ENCODE results near the gene SARDH. TPM values are rescaled to one million over a fixed set of nuclear protein-coding genes. Genes with fewer than 3 reads are reported as not detected.
A peak's percentile ranks its signal among the peaks of the same experiment; 100 is the strongest.

SARDH gene
- total RNA-seq, 3 donors from 2014 or later: 0.16 to 2.0 (median 1.0) TPM

- Histone ChIP-seq H3K27me3 (no peaks in the 10 kb centered on the region), H3K4me1 (no peaks in the 10 kb centered on the region), H3K4me3 (no peak overlapping the region), H3K9me3 (no peaks in the 10 kb centered on the region), H3K36me3 (no peaks in the 10 kb centered on the region), H3K27ac (no peak overlapping the region)
- intact Hi-C loops (cut with DNase I; ENCODE audit: low total_unique reads): no loop called here
- DNase-seq (ENCODE audit: low spot score in 2 of 2): peak in 1 of 2 donors; percentile 34
- no peak for TF ChIP-seq POLR2AphosphoS5 (IDR thresholded peaks at IDR 0.05)
- TF ChIP-seq POLR2A (IDR thresholded peaks at IDR 0.05): no peak
- TF ChIP-seq, protein P1, sequence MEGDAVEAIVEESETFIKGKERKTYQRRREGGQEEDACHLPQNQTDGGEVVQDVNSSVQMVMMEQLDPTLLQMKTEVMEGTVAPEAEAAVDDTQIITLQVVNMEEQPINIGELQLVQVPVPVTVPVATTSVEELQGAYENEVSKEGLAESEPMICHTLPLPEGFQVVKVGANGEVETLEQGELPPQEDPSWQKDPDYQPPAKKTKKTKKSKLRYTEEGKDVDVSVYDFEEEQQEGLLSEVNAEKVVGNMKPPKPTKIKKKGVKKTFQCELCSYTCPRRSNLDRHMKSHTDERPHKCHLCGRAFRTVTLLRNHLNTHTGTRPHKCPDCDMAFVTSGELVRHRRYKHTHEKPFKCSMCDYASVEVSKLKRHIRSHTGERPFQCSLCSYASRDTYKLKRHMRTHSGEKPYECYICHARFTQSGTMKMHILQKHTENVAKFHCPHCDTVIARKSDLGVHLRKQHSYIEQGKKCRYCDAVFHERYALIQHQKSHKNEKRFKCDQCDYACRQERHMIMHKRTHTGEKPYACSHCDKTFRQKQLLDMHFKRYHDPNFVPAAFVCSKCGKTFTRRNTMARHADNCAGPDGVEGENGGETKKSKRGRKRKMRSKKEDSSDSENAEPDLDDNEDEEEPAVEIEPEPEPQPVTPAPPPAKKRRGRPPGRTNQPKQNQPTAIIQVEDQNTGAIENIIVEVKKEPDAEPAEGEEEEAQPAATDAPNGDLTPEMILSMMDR (IDR thresholded peaks at IDR 0.05): no peak
Measured at GRCh38 chr9:133727277-133727875, 10.8 kb downstream of the SARDH start.

GRCh38 chr9:133726401-133727276 is 11.5 kb downstream of the SARDH start:
- H3K4me3 ChIP-seq: no peak overlapping the region
- H3K27me3 ChIP-seq: no peaks in the 10 kb centered on the region
- intact Hi-C loops (cut with DNase I; ENCODE audit: low total_unique reads): no loop called here
- peak; percentile 37 to 51 for DNase-seq (ENCODE audit: low spot score in 2 of 2)
- no peaks in the 10 kb centered on the region for H3K4me1 ChIP-seq
- TF ChIP-seq POLR2A (IDR thresholded peaks at IDR 0.05): no peak
- TF ChIP-seq, protein P1 (IDR thresholded peaks at IDR 0.05): peak in 2 of 3 donors; percentile 16 to 23
- no peaks in the 10 kb centered on the region for H3K36me3 ChIP-seq
- no peaks in the 10 kb centered on the region for H3K9me3 ChIP-seq
- no peak overlapping the region for H3K27ac ChIP-seq

- TF ChIP-seq POLR2AphosphoS5 (IDR thresholded peaks at IDR 0.05) (no peak), POLR2A (IDR thresholded peaks at IDR 0.05) (no peak)
- TF ChIP-seq, protein P1 (IDR thresholded peaks at IDR 0.05): no peak
- DNase-seq (ENCODE audit: low spot score in 2 of 2): no peak
- intact Hi-C loops (cut with DNase I; ENCODE audit: low total_unique reads): no loop called here
- Histone ChIP-seq H3K27me3 (no peaks in the 10 kb centered on the region), H3K9me3 (no peaks in the 10 kb centered on the region), H3K4me1 (no peaks in the 10 kb centered on the region), H3K27ac (no peak overlapping the region), H3K36me3 (no peaks in the 10 kb centered on the region), H3K4me3 (no peak overlapping the region)
Measured at GRCh38 chr9:133725886-133726285, 12.3 kb downstream of the SARDH start.

DNA sequence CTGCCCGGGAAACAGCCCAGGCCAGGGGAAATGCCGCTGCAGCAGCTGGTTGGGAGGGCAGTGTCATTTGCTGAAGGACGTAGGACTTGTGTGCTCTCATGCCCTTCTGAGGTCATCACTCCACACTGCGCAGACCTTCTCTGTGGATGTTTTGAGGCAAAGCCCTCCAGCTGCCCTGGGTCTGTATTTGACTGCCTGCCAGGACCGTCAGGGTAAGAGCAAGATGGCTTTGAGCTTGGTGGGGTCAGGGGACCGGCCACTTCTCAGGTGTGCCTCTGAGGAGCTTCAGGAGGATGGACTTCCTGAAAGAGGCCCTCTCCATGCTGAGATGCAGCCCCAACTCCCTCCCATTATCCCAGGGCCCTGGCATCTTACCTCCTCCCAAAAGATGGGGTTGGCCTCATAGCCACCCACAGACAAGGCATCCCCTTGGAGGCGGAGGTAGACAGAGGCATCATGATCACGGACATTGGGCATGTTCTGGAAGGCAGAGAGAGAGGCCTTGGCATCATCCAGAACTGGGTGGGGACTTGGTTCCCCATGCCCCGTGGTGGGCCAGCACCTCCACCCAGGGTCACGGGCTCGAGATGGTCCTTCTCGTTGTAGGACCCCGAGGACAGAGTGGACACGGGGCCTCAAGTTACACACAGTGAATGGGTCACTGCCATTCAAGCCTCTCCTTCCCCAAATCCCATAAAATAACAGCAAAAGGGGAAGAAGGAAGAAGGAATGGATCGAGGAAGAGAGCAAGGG is 19.4 kb downstream of the SARDH start:
- Histone ChIP-seq H3K36me3 (no peaks in the 10 kb centered on the region), H3K4me3 (no peak overlapping the region), H3K27ac (no peak overlapping the region), H3K4me1 (no peaks in the 10 kb centered on the region), H3K9me3 (no peaks in the 10 kb centered on the region), H3K27me3 (peaks cover 0 to 3% of the 10 kb centered on the region in 2 donors)
- DNase-seq (ENCODE audit: low spot score in 2 of 2): no peak
- TF ChIP-seq, protein P1 (IDR thresholded peaks at IDR 0.05): no peak
- TF ChIP-seq POLR2A (IDR thresholded peaks at IDR 0.05) (no peak), POLR2AphosphoS5 (IDR thresholded peaks at IDR 0.05) (no peak)
- intact Hi-C loops (cut with DNase I; ENCODE audit: low total_unique reads): loop anchor here (10.0 kb wide), 1 partner anchor 184 kb away; the partner anchor contains the start of gene ADAMTSL2

All from breast epithelium (tissue), 4 donors.